SHP77 treated with DMSO at 0.1 percent for 48 hours (cell line): ENCODE results near the gene OPA3.
"Not testable (repeated sequence)": the region's sequence is repeated elsewhere in the genome, so short reads cannot be mapped to it uniquely, and the experiment has no call there.

Experiments
- DNase-seq: peaks from one replicate; lab custom pipeline; 2025; lab: John Stamatoyannopoulos, UW

OPA3 gene

GRCh38 chr19:45518469-45518826 lies 66.2 kb downstream of the OPA3 start:
- no peak for DNase-seq

- DNase-seq: no peak
Measured at GRCh38 chr19:45517641-45518468, 66.7 kb downstream of the OPA3 start.

GRCh38 chr19:45517238-45517637 lies 67.4 kb downstream of the OPA3 start:
- DNase-seq: no peak

GRCh38 chr19:45515807-45516401 lies 68.7 kb downstream of the OPA3 start:
- DNase-seq: no peak

GRCh38 chr19:45515081-45515624 lies 69.4 kb downstream of the OPA3 start:
- DNase-seq: no peak

GRCh38 chr19:45514376-45515051 lies 70.1 kb downstream of the OPA3 start:
- DNase-seq: no peak

- no peak for DNase-seq
Measured at GRCh38 chr19:45512881-45513483, 71.6 kb downstream of the OPA3 start.

GRCh38 chr19:45511074-45511473 lies 73.5 kb downstream of the OPA3 start:
- DNase-seq: no peak

- not testable (repeated sequence) for DNase-seq
Measured at GRCh38 chr19:45510352-45510751, 74.2 kb downstream of the OPA3 start.

- no peak for DNase-seq
Measured at GRCh38 chr19:45509692-45510015, 74.9 kb downstream of the OPA3 start.

GRCh38 chr19:45508861-45509691 lies 75.5 kb downstream of the OPA3 start:
- no peak for DNase-seq

GRCh38 chr19:45508417-45508860 lies 76.2 kb downstream of the OPA3 start:
- DNase-seq: no peak

GRCh38 chr19:45507872-45508416 lies 76.7 kb downstream of the OPA3 start:
- DNase-seq: no peak

GRCh38 chr19:45506989-45507871 lies 77.4 kb downstream of the OPA3 start, which contains the start of gene VASP:
TSS of gene VASP (plus strand) at chr19:45507479. CDS start at chr19:45507772, 293 bp downstream.
- DNase-seq: peak; percentile 51

GRCh38 chr19:45506246-45506988 lies 78.2 kb downstream of the OPA3 start:
- peak; percentile 75 for DNase-seq

- no peak for DNase-seq
Measured at GRCh38 chr19:45505996-45506245, 78.7 kb downstream of the OPA3 start.

GRCh38 chr19:45505151-45505995 lies 79.2 kb downstream of the OPA3 start:
- no peak for DNase-seq

GRCh38 chr19:45503909-45504308 lies 80.7 kb downstream of the OPA3 start:
- no peak for DNase-seq

- no peak for DNase-seq
Measured at GRCh38 chr19:45502111-45502510, 82.5 kb downstream of the OPA3 start.
